Activated naive CD8-positive, alpha-beta T cell treated with anti-CD3 and anti-CD28 coated beads, Interleukin-2, amount 50 U/mL, for 24 hours (primary cell): ENCODE results near the gene KLF7.

ENCODE experiments used
- ATAC-seq: fragments of 150-1000 bp; cut with Tn5 transposase; one replicate; pipeline ENCODE4 v1.10.0; 2021
- DNase-seq: peaks from one replicate; pipeline ENCODE4 v3.0.0; 2021
- H3K27ac Mint-ChIP-seq: one replicate; pipeline ENCODE4 v1.8.0; 2021; ENCODE audit warnings: mild to moderate bottlenecking, mixed read lengths
- H3K27me3 Mint-ChIP-seq: one replicate; pipeline ENCODE4 v1.8.0; 2021; ENCODE audit warnings: mixed read lengths
- H3K36me3 Mint-ChIP-seq: one replicate; pipeline ENCODE4 v1.8.0; 2021; ENCODE audit warnings: low read depth, mixed read lengths
- H3K4me1 Mint-ChIP-seq: one replicate; pipeline ENCODE4 v1.8.0; 2021; ENCODE audit warnings: mixed read lengths
- H3K4me3 Mint-ChIP-seq: one replicate; pipeline ENCODE4 v1.8.0; 2021; ENCODE audit warnings: mild to moderate bottlenecking, moderate library complexity, mixed read lengths
- H3K9me3 Mint-ChIP-seq: one replicate; pipeline ENCODE4 v1.8.0; 2021; ENCODE audit warnings: mixed read lengths

The KLF7 gene

GRCh38 chr2:207072571-207072970 is 93.2 kb downstream of the KLF7 start:
- Mint-ChIP-seq H3K36me3 (peaks cover 6% of the 10 kb centered on the region), H3K4me1 (peaks cover 42% of the 10 kb centered on the region), H3K27ac (no peak overlapping the region), H3K9me3 (no peaks in the 10 kb centered on the region), H3K27me3 (no peaks in the 10 kb centered on the region), H3K4me3 (no peak overlapping the region)
- no peak for DNase-seq
- ATAC-seq, result no peak

- H3K4me1 Mint-ChIP-seq, result peaks cover 49% of the 10 kb centered on the region
- DNase-seq (no peak), ATAC-seq (no peak)
- H3K36me3 Mint-ChIP-seq, result no peaks in the 10 kb centered on the region
- H3K27me3 Mint-ChIP-seq, result no peaks in the 10 kb centered on the region
- H3K27ac Mint-ChIP-seq, result no peak overlapping the region
- no peak overlapping the region for H3K4me3 Mint-ChIP-seq
- H3K9me3 Mint-ChIP-seq, result no peaks in the 10 kb centered on the region
Measured at GRCh38 chr2:207071820-207072219, 93.9 kb downstream of the KLF7 start.

DNA sequence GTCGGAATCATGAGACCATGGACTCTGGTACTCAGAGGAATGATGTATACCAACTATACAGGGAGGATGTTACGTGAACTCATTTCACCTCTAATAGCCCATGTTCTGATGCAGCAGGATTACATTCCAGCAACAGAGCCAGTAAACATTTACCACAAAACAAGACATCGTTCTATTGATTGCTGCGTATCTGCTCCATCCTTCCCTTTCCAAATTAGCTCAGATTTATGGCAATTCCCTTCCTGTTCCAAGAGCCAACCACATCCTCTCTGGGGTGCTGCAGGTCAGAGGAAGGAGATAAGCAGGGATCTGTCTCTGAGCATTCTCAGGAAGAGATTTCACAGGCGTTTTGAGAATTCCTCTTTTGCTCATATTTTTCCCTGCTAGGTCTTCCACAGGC is 98.3 kb downstream of the KLF7 start:
- Mint-ChIP-seq H3K27me3 (no peaks in the 10 kb centered on the region), H3K4me1 (peaks cover 23% of the 10 kb centered on the region), H3K36me3 (no peaks in the 10 kb centered on the region), H3K4me3 (no peak overlapping the region), H3K27ac (no peak overlapping the region), H3K9me3 (no peaks in the 10 kb centered on the region)
- ATAC-seq (no peak), DNase-seq (no peak)

DNA sequence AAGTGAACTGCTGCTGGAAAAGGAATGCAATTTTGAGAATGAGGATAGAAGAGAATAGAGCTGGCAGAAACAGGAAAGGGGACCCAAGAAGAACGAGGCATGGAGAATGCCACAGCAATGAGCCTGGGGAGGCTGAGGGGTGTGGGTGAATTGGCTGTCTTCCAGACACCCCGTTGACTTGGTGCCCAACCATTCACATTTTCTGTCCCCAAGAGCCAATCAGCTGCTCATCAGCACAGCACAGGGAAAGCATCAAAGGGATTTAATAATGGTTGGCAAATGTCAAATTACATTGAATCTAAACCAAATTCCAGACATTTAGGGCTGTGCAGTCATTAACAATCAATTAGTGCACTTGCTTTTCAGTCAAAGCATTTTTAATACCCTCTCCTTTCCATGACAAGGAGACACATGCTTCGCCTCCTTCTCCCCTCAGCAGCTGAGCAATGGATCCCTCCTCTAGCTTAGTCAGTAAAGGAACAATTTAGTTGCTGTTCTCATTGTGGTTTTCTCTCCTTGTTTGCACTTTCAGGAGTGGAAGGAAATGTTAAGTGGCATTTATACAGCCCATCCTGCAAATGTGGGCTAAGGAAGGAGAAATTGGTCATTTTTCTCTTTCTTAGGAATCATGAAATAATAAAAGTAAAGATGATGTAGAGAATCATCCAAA is 98.8 kb downstream of the KLF7 start:
- DNase-seq (no peak), ATAC-seq (peak; percentile 63)
- Mint-ChIP-seq H3K27me3 (no peaks in the 10 kb centered on the region), H3K9me3 (no peaks in the 10 kb centered on the region), H3K27ac (no peak overlapping the region), H3K4me3 (no peak overlapping the region), H3K4me1 (peaks cover 21% of the 10 kb centered on the region), H3K36me3 (no peaks in the 10 kb centered on the region)

- Mint-ChIP-seq H3K4me3 (no peak overlapping the region), H3K36me3 (no peaks in the 10 kb centered on the region), H3K27me3 (no peaks in the 10 kb centered on the region), H3K4me1 (peaks cover 21% of the 10 kb centered on the region), H3K9me3 (no peaks in the 10 kb centered on the region), H3K27ac (no peak overlapping the region)
- no peak for DNase-seq
- ATAC-seq, result no peak
Measured at GRCh38 chr2:207066166-207066565, 99.6 kb downstream of the KLF7 start.

DNA sequence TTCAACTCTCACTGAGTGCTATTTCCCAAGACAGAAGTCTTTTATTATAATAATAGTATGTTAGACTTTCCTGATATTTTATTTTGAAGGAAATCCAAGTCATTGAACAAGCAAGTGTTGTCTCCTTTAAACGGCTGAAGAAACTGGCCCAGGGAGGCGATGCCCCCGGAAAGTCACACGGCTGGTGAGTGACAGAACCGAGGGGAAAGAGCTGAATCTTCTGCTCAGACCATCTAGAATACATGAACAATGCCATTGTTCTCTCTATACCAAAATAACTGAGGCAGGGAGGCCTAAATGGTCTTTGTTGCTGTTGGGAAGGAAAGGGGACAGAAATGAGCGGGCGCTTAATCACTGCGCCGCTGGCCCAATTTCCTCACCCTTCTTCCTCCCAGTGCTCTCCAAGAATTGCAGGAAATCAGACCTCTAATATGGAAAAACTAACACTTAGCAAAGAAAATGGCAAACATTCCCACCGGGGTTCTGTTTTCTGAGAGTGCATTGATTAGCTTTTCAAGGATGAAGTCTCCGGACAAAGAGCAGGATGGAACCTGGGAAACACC is 101.5 kb downstream of the KLF7 start:
- H3K27me3 Mint-ChIP-seq, result no peaks in the 10 kb centered on the region
- no peaks in the 10 kb centered on the region for H3K36me3 Mint-ChIP-seq
- DNase-seq (no peak), ATAC-seq (no peak)
- no peak overlapping the region for H3K27ac Mint-ChIP-seq
- peaks cover 17% of the 10 kb centered on the region for H3K4me1 Mint-ChIP-seq
- no peak overlapping the region for H3K4me3 Mint-ChIP-seq
- H3K9me3 Mint-ChIP-seq, result no peaks in the 10 kb centered on the region

GRCh38 chr2:207061181-207061580 is 104.6 kb downstream of the KLF7 start:
- H3K27ac Mint-ChIP-seq, result no peak overlapping the region
- H3K36me3 Mint-ChIP-seq, result no peaks in the 10 kb centered on the region
- ATAC-seq (no peak), DNase-seq (no peak)
- H3K4me3 Mint-ChIP-seq, result no peak overlapping the region
- H3K27me3 Mint-ChIP-seq, result peaks cover 5% of the 10 kb centered on the region
- no peaks in the 10 kb centered on the region for H3K4me1 Mint-ChIP-seq
- H3K9me3 Mint-ChIP-seq, result no peaks in the 10 kb centered on the region

DNA sequence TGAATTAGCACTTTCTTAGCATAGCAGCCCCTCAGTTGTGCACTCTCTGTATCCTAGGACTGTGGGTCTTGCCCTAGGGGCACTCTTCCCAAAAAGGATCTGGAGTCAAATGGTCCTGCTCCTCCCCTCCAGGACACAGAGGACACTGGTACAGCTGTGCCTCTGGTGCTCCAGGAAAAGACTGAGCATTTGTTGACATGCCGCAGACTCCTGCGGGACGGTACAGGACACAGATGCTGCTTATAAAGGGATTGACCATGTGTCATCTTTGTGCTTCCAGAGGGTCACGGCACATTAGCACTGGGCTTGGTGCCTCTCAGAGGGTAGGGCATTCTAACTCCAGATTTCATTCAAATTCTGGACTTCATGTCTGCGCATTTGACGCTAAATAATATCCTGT is 110.5 kb downstream of the KLF7 start:
- no peak for ATAC-seq
- Mint-ChIP-seq H3K27ac (no peak overlapping the region), H3K4me3 (no peak overlapping the region), H3K27me3 (peaks cover 5% of the 10 kb centered on the region), H3K9me3 (peaks cover 8% of the 10 kb centered on the region), H3K36me3 (no peaks in the 10 kb centered on the region), H3K4me1 (no peaks in the 10 kb centered on the region)
- no peak for DNase-seq

DNA sequence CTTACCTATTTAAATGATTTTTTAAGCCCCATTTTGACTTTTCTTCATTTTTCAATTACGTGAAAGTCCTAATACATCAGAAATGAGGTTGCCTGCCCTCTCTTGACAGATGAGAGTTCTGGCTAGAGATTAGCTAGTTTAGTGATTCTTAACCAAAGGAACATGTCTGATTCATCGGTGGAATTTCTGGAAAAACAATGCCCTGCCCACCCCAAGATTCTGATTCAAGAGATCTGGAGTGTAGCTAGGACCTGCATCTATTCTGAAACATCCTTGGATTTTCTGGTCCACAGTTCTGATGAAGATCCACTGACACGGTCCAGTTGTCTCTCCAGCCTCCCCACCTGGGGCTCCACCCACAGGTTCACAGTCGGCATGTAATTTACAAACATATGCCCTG is 111.2 kb downstream of the KLF7 start:
- H3K27me3 Mint-ChIP-seq, result peaks cover 5% of the 10 kb centered on the region
- H3K4me1 Mint-ChIP-seq, result no peaks in the 10 kb centered on the region
- H3K36me3 Mint-ChIP-seq, result no peaks in the 10 kb centered on the region
- no peak for DNase-seq
- H3K27ac Mint-ChIP-seq, result no peak overlapping the region
- H3K4me3 Mint-ChIP-seq, result no peak overlapping the region
- peaks cover 8% of the 10 kb centered on the region for H3K9me3 Mint-ChIP-seq
- no peak for ATAC-seq

DNA sequence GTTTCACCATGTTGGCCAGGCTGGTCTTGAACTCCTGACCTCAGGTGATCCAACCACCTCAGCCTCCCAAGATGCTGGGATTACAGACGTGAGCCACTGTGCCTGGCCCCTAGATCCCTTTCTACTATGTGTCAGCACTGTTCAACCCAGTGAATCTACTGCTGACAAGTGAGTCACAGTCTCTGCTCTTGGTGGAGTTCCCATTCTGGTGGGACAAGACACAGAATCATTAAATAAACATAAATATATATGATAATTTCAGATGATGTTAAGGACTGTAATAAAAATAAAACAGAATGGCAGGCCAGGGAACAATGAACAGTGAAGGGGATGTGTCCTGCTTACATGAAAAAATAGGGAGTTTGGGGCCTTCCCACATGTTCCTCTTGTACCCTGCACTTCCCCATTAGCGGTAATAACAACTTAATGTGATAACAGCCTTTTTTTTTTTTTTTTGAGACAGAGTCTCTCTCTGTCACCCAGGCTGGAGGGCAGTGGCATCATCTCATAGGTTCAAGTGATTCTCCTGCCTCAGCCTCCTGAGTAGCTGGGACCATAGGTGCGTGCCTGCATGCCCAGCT is 114.3 kb downstream of the KLF7 start:
- no peaks in the 10 kb centered on the region for H3K27me3 Mint-ChIP-seq
- H3K27ac Mint-ChIP-seq, result no peak overlapping the region
- DNase-seq (no peak), ATAC-seq (no peak)
- peaks cover 8% of the 10 kb centered on the region for H3K9me3 Mint-ChIP-seq
- H3K36me3 Mint-ChIP-seq, result no peaks in the 10 kb centered on the region
- no peak overlapping the region for H3K4me3 Mint-ChIP-seq
- H3K4me1 Mint-ChIP-seq, result peaks cover 9% of the 10 kb centered on the region

- DNase-seq (no peak), ATAC-seq (no peak)
- peaks cover 8% of the 10 kb centered on the region for H3K9me3 Mint-ChIP-seq
- no peak overlapping the region for H3K27ac Mint-ChIP-seq
- no peaks in the 10 kb centered on the region for H3K36me3 Mint-ChIP-seq
- no peak overlapping the region for H3K4me3 Mint-ChIP-seq
- H3K27me3 Mint-ChIP-seq, result no peaks in the 10 kb centered on the region
- H3K4me1 Mint-ChIP-seq, result peaks cover 13% of the 10 kb centered on the region
Measured at GRCh38 chr2:207049122-207049521, 116.6 kb downstream of the KLF7 start.

- Mint-ChIP-seq H3K4me3 (no peak overlapping the region), H3K4me1 (peaks cover 13% of the 10 kb centered on the region), H3K9me3 (peaks cover 8% of the 10 kb centered on the region), H3K27me3 (no peaks in the 10 kb centered on the region), H3K36me3 (no peaks in the 10 kb centered on the region), H3K27ac (no peak overlapping the region)
- DNase-seq (no peak), ATAC-seq (no peak)
Measured at GRCh38 chr2:207048416-207048815, 117.3 kb downstream of the KLF7 start.

- DNase-seq, result peak; percentile 13
- no peaks in the 10 kb centered on the region for H3K36me3 Mint-ChIP-seq
- no peak overlapping the region for H3K27ac Mint-ChIP-seq
- no peaks in the 10 kb centered on the region for H3K27me3 Mint-ChIP-seq
- no peaks in the 10 kb centered on the region for H3K9me3 Mint-ChIP-seq
- peaks cover 13% of the 10 kb centered on the region for H3K4me1 Mint-ChIP-seq
- H3K4me3 Mint-ChIP-seq, result no peak overlapping the region
- ATAC-seq, result peak; percentile 87
Measured at GRCh38 chr2:207046724-207047123, 119.0 kb downstream of the KLF7 start.

GRCh38 chr2:207045531-207045930 is 120.2 kb downstream of the KLF7 start:
- DNase-seq (no peak), ATAC-seq (no peak)

More at GRCh38 chr2:207045531-207045930, 120.2 kb downstream of the KLF7 start:
- H3K4me3 Mint-ChIP-seq, result no peak overlapping the region
- peaks cover 13% of the 10 kb centered on the region for H3K4me1 Mint-ChIP-seq
- H3K27ac Mint-ChIP-seq, result no peak overlapping the region
- no peaks in the 10 kb centered on the region for H3K9me3 Mint-ChIP-seq
- peaks cover 2% of the 10 kb centered on the region for H3K27me3 Mint-ChIP-seq
- no peaks in the 10 kb centered on the region for H3K36me3 Mint-ChIP-seq
